Right hindlimb (tissue), 1 donor: ENCODE measurements around the gene KRT76.

ENCODE experiments used
- DNase-seq: peaks from one replicate; pipeline ENCODE4 v3.0.0-alpha.2; 2018

KRT76 gene

GRCh38 chr12:52728374-52728773 lies 48.8 kb downstream of the KRT76 start:
- no peak for DNase-seq

GRCh38 chr12:52727037-52727436 lies 50.1 kb downstream of the KRT76 start:
- DNase-seq, result no peak

GRCh38 chr12:52726451-52726850 lies 50.7 kb downstream of the KRT76 start:
- DNase-seq, result no peak

- DNase-seq, result no peak
These were observed 52.8 kb downstream of the KRT76 start for GRCh38 chr12:52724384-52724783.

GRCh38 chr12:52722680-52723079 lies 54.5 kb downstream of the KRT76 start:
- no peak for DNase-seq

- DNase-seq, result no peak
These were observed 55.2 kb downstream of the KRT76 start for GRCh38 chr12:52721838-52722470.

- no peak for DNase-seq
These were observed 56.7 kb downstream of the KRT76 start for GRCh38 chr12:52720365-52720886.
